ENCODE data around the gene NOX4.
"Not testable (repeated sequence)": the region's sequence is repeated elsewhere in the genome, so short reads cannot be mapped to it uniquely, and the experiment has no call there.

Gene NOX4

DNA sequence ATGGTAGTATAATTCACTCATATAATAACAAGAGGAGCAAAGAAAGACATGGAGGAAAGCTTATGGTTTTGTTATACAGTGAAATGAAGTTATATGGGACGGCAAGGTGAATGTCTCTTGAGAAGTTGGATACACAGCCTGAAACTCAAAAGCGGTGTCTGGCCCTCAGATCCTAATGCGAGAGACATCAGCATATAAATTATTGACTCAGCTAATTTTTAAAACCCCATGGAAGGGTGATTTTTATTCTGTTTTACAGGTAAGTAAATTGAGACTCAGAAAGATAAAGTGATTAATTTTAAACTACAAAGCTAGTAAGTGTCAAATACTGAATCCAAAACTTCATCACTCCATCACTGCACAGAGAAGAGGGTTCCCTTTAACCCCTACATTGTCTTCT is 203.2 kb downstream of the NOX4 start:
- DNase-seq: not testable (repeated sequence)

- DNase-seq: not testable (repeated sequence)
These were observed 204.6 kb downstream of the NOX4 start for GRCh38 chr11:89286601-89287000.

DNA sequence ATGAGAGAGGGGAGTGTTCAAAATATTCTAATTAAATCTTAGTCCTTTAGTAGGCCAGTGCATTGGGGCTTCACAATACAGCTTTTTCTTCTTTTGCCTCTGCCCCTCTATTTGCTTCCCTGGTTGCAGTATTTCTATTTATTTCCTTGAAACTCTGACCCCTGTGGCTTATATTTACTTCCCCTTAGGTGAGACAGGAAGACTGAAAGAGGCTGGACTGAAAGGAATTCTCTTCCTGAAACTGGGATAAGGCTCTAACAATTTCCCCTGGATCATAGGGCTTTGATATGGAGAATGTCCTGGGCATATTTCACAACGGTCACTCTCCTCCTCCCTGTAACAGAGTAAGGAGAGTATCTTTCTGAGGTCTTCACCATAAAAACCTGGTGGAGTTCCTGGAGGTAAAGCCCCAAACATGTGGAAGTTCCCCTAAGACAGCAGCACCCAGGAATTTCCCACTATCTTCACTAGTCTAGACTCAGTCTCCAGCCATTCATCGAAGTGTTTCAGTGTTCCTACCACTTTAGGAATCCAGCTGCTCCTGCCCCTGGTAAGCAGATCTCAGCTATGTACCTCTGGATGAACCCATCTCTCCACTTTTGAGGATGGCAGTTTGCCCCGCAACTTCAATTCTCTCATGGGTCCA is 210.0 kb downstream of the NOX4 start:
- not testable (repeated sequence) for DNase-seq

GRCh38 chr11:89279176-89279575 is 212.0 kb downstream of the NOX4 start:
- no peak for DNase-seq

GRCh38 chr11:89275966-89276365 is 215.2 kb downstream of the NOX4 start:
- no peak for DNase-seq

All from NCI-H345 (cell line).